ENCODE measurements around the gene ATP4B.

DNA sequence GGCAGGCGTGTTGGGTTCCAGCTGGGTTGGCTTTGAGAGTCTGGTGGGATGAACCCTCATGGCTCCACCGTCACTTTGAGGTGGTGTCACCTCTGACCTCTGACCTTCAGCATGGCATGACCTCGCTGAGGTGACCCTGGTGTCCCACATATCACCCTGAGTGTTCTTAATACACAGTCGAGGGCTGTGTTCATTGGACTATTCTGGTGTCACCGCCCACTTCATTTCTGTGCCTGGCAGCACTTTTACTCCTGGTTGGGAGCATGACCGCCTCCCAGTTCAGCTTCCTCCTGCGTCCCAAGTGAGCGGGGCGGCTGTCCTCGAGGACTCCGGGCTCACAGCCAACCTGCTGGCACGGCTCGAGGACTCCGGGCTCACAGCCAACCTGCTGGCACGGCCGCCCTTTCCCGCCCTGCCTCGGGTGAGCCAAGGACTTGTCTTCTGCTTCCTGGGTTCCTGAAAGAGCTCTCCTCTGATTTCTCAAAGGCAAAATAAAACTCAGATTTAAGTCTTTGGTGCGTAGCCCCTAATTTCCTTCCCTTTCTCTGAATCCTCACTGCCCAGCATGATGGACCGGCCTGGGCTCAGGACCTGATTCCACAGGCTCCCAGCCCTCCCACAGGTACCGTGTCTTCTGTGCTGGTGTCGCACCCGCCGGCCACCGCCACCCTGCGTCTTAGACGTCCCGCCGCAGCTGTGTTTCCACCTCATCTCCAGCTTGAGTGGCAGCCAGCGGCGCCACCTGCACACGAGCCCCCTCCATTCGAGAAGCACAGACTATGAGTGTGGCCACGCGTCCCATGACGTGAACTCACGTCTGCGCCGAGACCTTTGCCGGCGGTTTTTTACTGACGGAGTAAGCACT lies 10.4 kb downstream of the ATP4B start:
- TF ChIP-seq RFX5 (IDR thresholded peaks at IDR 0.05) = no peak
- no peak for TF ChIP-seq CEBPB (IDR thresholded peaks at IDR 0.05)
- TF ChIP-seq, protein P1, sequence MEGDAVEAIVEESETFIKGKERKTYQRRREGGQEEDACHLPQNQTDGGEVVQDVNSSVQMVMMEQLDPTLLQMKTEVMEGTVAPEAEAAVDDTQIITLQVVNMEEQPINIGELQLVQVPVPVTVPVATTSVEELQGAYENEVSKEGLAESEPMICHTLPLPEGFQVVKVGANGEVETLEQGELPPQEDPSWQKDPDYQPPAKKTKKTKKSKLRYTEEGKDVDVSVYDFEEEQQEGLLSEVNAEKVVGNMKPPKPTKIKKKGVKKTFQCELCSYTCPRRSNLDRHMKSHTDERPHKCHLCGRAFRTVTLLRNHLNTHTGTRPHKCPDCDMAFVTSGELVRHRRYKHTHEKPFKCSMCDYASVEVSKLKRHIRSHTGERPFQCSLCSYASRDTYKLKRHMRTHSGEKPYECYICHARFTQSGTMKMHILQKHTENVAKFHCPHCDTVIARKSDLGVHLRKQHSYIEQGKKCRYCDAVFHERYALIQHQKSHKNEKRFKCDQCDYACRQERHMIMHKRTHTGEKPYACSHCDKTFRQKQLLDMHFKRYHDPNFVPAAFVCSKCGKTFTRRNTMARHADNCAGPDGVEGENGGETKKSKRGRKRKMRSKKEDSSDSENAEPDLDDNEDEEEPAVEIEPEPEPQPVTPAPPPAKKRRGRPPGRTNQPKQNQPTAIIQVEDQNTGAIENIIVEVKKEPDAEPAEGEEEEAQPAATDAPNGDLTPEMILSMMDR (IDR thresholded peaks at IDR 0.05) = no peak
- TF ChIP-seq CBX8 (IDR thresholded peaks at IDR 0.05) = no peak
- no peak for TF ChIP-seq RAD21 (conservative IDR thresholded peaks at IDR 0.05 in 1 of 2, IDR thresholded peaks at IDR 0.05 in 1 of 2)
- no peak for TF ChIP-seq EP300 (IDR thresholded peaks at IDR 0.05)
